Measurements from ENCODE around the gene SERPINA4. TPM values are rescaled to one million over a fixed set of nuclear protein-coding genes. Genes with fewer than 3 reads are reported as not detected.

The SERPINA4 gene
- total and polyA plus RNA-seq, 2 of the 8 experiments (the other 6 are each of a cell fraction or from before 2014, with no cell fraction given) = not detected

DNA sequence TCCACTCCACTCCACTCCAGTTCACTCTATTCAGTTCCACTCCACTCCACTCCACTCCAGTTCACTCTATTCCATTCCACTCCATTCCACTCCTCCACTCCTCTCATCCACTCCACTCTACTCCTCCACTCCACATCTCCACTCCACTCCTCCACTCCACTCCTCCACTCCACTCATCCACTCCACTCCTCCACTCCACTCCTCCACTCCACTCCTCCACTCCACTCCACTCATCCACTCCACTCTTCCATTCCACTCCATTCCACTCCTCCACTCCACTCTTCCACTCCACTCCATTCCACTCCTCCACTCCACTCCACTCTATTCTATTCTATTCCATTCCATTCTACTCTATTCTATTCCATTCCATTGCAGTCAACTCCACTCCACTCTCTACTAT lies 29.8 kb downstream of the SERPINA4 start:
- FAIRE-seq = no peak
- no peak overlapping the region for H2BK120ac ChIP-seq (replicated peaks; ENCODE audit: low read depth, low read length)
- CTCF ChIA-PET (ENCODE audit: partially characterized antibody) = no interaction called here

More for the DNA sequence above, 29.8 kb downstream of the SERPINA4 start:
- no peak overlapping the region for H3K4me3 ChIP-seq (ENCODE audit: extremely low read depth in 1 of 4, insufficient read depth in 2 of 4, low read depth in 3 of 4, low read length in 4 of 4)
- POLR2A ChIA-PET (ENCODE audit: partially characterized antibody) = interaction anchor here (0.8 kb wide), 1 partner anchor 13 kb away, joined by 3 read pairs; no protein-coding TSS in a partner anchor
- no peak overlapping the region for H3K18ac ChIP-seq (ENCODE audit: extremely low read depth, low read length)
- no peak overlapping the region for H3K27ac ChIP-seq (ENCODE audit: low read depth, low read length)
- no peak overlapping the region for H2BK12ac ChIP-seq (ENCODE audit: low read depth, low read length)
- no peak overlapping the region for H4K91ac ChIP-seq (replicated peaks; ENCODE audit: insufficient read length, low read length)
- H3K79me1 ChIP-seq (ENCODE audit: low read depth, low read length) = no peaks in the 10 kb centered on the region
- no peaks in the 10 kb centered on the region for H3K36me3 ChIP-seq (ENCODE audit: control insufficient read depth in 2 of 4, insufficient read depth in 4 of 4, low read length in 3 of 4)
- H3K79me2 ChIP-seq (ENCODE audit: control insufficient read depth in 1 of 2, insufficient read depth in 2 of 2, low read length in 2 of 2) = no peaks in the 10 kb centered on the region
- no peaks in the 10 kb centered on the region for H3K9me3 ChIP-seq (ENCODE audit: insufficient read depth in 2 of 2, low read depth in 1 of 2, low read length in 1 of 2)
- H4K8ac ChIP-seq (ENCODE audit: extremely low read depth, insufficient read depth, low read length) = no peak overlapping the region
- H3K14ac ChIP-seq (ENCODE audit: insufficient read length) = no peak overlapping the region
- no peaks in the 10 kb centered on the region for H4K20me1 ChIP-seq (replicated peaks in 1 of 2; ENCODE audit: control insufficient read depth in 1 of 2, insufficient read depth in 2 of 2, low read length in 2 of 2)
- H2AFZ ChIP-seq (ENCODE audit: low read length) = no peak overlapping the region
- H3K56ac ChIP-seq (replicated peaks; ENCODE audit: insufficient read length, low read depth, low read length) = no peak overlapping the region
- no peak for TF ChIP-seq ASH2L (IDR thresholded peaks at IDR 0.05; ENCODE audit: low read length)
- no peak for TF ChIP-seq SIN3A (conservative IDR thresholded peaks at IDR 0.05 in 1 of 2, IDR thresholded peaks at IDR 0.05 in 1 of 2; ENCODE audit: low read depth in 1 of 2, low read length in 2 of 2)
- TF ChIP-seq NRF1 (IDR thresholded peaks at IDR 0.05; ENCODE audit: low read depth, low read length) = no peak
- TF ChIP-seq SRF (IDR thresholded peaks at IDR 0.05; ENCODE audit: low read depth, low read length) = no peak
- TF ChIP-seq CHD1 (IDR thresholded peaks at IDR 0.05; ENCODE audit: low read depth, low read length) = no peak
- no peak for TF ChIP-seq GABPA (IDR thresholded peaks at IDR 0.05; ENCODE audit: borderline replicate concordance, insufficient read depth, low read length)
- no peak for TF ChIP-seq TCF12 (IDR thresholded peaks at IDR 0.05; ENCODE audit: low read depth, low read length)
- no peak for TF ChIP-seq SP1 (IDR thresholded peaks at IDR 0.05; ENCODE audit: low read depth, low read length)
- no peak for TF ChIP-seq BACH1 (IDR thresholded peaks at IDR 0.05; ENCODE audit: low read length)
- no peak for TF ChIP-seq ZNF274 (IDR thresholded peaks at IDR 0.05; ENCODE audit: borderline replicate concordance, extremely low read depth, low read length)
- TF ChIP-seq TAF7 (optimal IDR thresholded peaks at IDR 0.05; ENCODE audit: borderline replicate concordance, low read depth, low read length) = no peak
- H3K23ac ChIP-seq (ENCODE audit: insufficient read length) = no peak overlapping the region
- H3K23me2 ChIP-seq (ENCODE audit: low read depth, low read length) = peaks cover 5% of the 10 kb centered on the region; the same call in 1 of the 2 replicates
- H3K9ac ChIP-seq (replicated peaks in 1 of 4; ENCODE audit: extremely low read depth in 1 of 4, low read depth in 3 of 4, low read length in 3 of 4) = no peak overlapping the region
- no peak overlapping the region for H3K4me2 ChIP-seq (ENCODE audit: insufficient read depth in 1 of 2, low read depth in 2 of 2, low read length in 2 of 2)
- H2BK5ac ChIP-seq (ENCODE audit: low read depth, low read length) = no peak overlapping the region
- no peak overlapping the region for H2AK5ac ChIP-seq (ENCODE audit: low read depth, low read length)
- H2BK15ac ChIP-seq (ENCODE audit: low read length) = no peak overlapping the region
- no peaks in the 10 kb centered on the region; a peak in 1 of 7 replicates for H3K27me3 ChIP-seq (replicated peaks in 1 of 4; ENCODE audit: control insufficient read depth in 3 of 4, extremely low read depth in 1 of 4, insufficient read depth in 3 of 4, low read length in 3 of 4)
- H3K4me1 ChIP-seq (replicated peaks in 1 of 4; ENCODE audit: control insufficient read depth in 3 of 4, insufficient read depth in 4 of 4, low read length in 3 of 4) = no peaks in the 10 kb centered on the region
- DNase-seq (ENCODE audit: low read depth in 1 of 2, low spot score in 2 of 2) = no peak
- no peak overlapping the region for H2BK20ac ChIP-seq (ENCODE audit: low read length)
- H3K4ac ChIP-seq (replicated peaks; ENCODE audit: insufficient read length, low read depth, low read length) = no peak overlapping the region
- H4K5ac ChIP-seq (ENCODE audit: insufficient read length, low read depth, low read length) = no peak overlapping the region

Measured in H1 (cell line).